Fibroblast of pulmonary artery (primary cell): ENCODE measurements around the gene MAN1A1.

Experiments
- DNase-seq: peaks from one replicate; pipeline ENCODE4 v3.0.0-alpha.2; 2010; ENCODE audit warnings: low read depth
- H3K4me3 ChIP-seq: replicated peaks from 2 replicates; pipeline ENCODE4 v1.5.1; 2011; ENCODE audit warnings: low read depth, mild to moderate bottlenecking, control low read depth, low read length, moderate library complexity
- CTCF ChIP-seq: IDR thresholded peaks from 2 replicates; pipeline ENCODE4 v1.5.1; 2011; ENCODE audit warnings: mild to moderate bottlenecking, control low read depth, low read length, inconsistent platforms; ENCODE audit errors: missing control alignments

MAN1A1 gene

GRCh38 chr6:119186490-119186889 lies 163.1 kb downstream of the MAN1A1 start:
- no peak overlapping the region for H3K4me3 ChIP-seq
- no peak for TF ChIP-seq CTCF
- no peak for DNase-seq

- no peak overlapping the region for H3K4me3 ChIP-seq
- no peak for DNase-seq
- TF ChIP-seq CTCF: no peak
Measured at GRCh38 chr6:119184008-119184648, 165.4 kb downstream of the MAN1A1 start.

GRCh38 chr6:119183457-119183856 lies 166.1 kb downstream of the MAN1A1 start:
- DNase-seq: no peak
- TF ChIP-seq CTCF: no peak
- no peak overlapping the region for H3K4me3 ChIP-seq

GRCh38 chr6:119182875-119183274 lies 166.7 kb downstream of the MAN1A1 start:
- DNase-seq: no peak
- no peak for TF ChIP-seq CTCF
- H3K4me3 ChIP-seq: no peak overlapping the region

GRCh38 chr6:119182216-119182803 lies 167.3 kb downstream of the MAN1A1 start:
- DNase-seq: no peak
- no peak overlapping the region for H3K4me3 ChIP-seq
- TF ChIP-seq CTCF: no peak

GRCh38 chr6:119181046-119181445 lies 168.5 kb downstream of the MAN1A1 start:
- TF ChIP-seq CTCF: no peak
- DNase-seq: no peak
- no peak overlapping the region for H3K4me3 ChIP-seq

- H3K4me3 ChIP-seq: no peak overlapping the region
- TF ChIP-seq CTCF: no peak
- DNase-seq: no peak
Measured at GRCh38 chr6:119179842-119180241, 169.7 kb downstream of the MAN1A1 start.
